Raji (cell line): Measurements from ENCODE around the gene LRRFIP1.

Experiments used
- POLR2A ChIP-seq: IDR thresholded peaks from 2 replicates; pipeline ENCODE4 v1.6.1; 2011; ENCODE audit warnings: low read depth, low read length, control low read depth; ENCODE audit not compliant: insufficient read depth

Gene LRRFIP1

DNA sequence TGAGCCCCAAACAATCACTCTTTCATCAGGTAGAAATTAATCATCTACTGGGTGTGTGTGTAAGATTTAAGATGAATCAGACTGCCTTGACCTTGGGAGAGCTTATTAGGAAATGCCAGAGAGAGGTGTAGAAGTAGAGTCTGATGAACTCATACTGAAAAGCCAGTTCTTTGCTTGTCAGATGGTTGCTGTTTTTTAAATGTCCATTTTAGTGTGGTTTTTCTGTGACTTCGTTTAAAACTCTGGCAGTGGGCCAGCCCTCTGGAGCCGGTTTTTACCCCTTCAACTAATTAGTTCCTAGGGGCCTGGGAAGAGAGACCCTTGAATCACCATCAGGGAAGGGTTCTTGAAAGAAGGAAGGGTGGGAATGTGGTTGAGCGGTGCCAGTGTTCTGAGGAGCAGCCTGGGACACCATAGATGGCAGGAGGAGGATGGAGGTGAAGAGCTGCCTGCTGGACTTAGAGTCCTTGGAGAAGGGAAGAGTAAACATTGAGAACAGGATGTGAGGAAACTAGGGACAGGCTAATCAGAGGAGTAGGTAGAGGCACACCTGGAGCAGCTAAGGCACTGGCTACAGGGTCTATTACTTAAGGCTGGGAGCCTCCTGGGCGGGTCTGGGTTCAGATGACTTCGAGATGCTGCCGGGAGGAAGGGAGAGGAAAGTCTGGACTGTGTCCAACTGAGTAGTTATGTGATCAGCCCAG, 66.1 kb downstream of the LRRFIP1 start:
- no peak for TF ChIP-seq POLR2A

DNA sequence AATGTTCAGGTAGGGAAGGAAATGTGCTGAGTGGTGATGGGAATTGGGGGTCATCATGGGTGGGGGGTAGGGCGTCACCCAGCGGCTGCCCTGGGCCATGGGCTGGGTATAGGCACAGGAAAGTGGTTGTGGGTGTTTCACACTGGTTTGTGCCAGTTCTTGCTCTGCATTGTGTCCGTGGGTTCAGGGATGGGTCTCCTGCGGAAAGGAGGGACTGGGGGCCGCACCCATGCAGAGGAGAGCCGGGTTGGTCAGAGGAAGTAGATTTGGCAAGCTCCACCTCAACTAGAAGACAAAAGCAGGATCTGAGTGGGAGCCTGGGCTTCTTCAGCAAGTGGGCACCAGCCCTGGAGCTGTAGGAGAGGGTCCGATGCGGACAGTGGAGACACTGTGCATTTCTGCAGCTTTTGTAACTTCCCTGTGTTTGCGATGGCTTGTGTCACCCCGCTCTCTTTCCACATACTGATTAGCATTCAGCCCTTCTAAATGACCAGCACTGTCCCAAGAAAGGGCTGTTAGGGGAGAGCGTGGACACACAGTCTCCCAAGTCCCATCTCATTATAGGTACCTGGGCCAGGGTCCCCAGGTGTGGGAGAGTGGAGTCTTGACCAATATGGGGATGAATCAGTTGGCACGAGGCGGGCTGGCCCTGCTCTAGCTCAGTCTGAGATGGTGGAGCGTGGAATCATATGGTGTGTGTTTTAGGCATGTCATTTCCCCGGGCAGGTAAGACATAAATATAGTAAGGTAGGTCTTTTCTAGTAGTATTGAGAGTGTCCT, 67.2 kb downstream of the LRRFIP1 start:
- peak; percentile 24; the same call in 1 of the 2 replicates for TF ChIP-seq POLR2A

- peak; percentile 27; the same call in 1 of the 2 replicates for TF ChIP-seq POLR2A
These were observed 67.9 kb downstream of the LRRFIP1 start for GRCh38 chr2:237695201-237695780.

DNA sequence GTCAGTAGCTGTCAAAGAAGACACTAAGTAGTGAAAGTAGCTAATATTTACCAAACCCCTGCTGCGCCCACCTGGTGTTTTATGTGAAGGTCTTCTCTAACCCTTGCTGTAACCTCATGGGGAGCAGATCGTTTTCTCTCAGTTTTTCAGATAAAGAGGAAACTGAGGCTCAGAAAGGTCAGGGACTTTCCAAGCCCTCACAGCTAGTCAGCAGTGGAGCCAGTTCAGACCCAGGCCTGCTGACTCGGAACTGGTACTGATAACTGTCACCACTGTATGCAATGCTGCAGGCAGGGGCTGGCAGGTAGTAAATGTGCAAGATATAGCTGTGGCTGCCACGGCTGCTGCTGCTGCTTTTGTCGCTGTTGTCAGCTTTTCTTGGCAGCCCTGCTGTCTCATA, 69.1 kb downstream of the LRRFIP1 start:
- TF ChIP-seq POLR2A: no peak

DNA sequence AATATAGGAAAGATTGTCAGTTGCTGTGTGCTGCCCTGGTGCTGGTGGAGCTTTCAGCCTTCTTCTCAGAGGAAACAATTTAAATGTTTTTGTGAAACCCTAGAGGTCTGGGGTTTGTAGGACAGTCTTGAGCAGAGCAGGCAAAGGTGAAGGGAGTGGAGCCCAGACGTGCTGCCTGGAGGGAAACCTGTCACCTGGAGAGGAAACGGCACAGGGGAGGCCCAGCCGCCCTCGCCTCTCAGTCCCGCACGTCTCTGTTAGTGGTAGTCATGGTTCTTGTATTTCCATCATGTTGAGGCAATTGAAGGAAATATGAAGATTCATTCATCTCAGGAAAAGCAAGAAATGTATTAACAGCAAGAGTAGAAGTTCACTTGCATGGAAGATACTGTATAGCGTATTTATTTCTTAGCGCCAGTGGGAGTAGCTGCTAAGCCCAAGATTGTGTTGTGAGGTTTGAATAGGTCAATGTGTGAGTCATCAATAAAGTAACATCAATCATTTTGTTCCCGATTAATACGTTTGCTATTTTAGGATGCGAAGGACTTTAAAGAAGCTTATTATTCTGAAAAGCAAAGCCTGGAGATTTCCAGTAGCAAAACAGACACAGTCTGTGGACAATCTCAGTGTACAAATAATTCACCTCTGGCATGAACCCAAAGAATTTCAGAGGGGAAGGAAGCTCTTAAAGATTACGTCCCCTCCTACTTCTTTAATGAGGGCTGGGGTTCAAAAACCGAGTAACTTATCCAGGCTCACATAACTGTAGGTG, 70.4 kb downstream of the LRRFIP1 start:
- no peak for TF ChIP-seq POLR2A

- TF ChIP-seq POLR2A: no peak
These were observed 70.9 kb downstream of the LRRFIP1 start for GRCh38 chr2:237698358-237698694.

- TF ChIP-seq POLR2A: no peak
These were observed 72.6 kb downstream of the LRRFIP1 start for GRCh38 chr2:237699870-237700511.

GRCh38 chr2:237700512-237701032, 73.2 kb downstream of the LRRFIP1 start:
- TF ChIP-seq POLR2A: no peak

- TF ChIP-seq POLR2A: no peak
These were observed 73.9 kb downstream of the LRRFIP1 start for GRCh38 chr2:237701033-237701858.

DNA sequence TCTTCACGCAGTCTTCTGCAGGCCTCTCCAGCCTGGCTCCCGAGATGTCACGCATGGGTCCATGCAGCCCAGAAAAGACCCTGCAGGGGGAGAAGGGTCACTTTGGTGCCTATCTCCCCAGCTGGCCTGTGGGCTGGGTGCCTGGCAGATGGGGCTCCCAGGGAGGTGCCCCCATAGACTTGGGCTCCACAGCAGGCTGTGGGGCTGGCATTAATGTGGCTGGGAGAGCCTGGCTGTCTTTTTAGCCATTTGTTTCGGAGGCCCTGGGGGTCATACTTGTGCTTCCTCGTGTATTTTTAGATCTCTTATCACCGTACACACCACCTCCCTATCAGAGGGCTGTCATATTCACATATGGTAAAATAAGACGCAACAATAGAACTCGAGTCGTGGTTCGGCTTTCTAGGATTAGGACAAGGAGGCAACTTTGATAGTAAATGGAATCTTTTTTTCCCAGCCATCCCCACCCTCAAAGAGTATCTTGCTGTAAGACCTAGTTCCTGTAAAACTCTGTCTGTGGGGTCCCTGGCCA, 74.5 kb downstream of the LRRFIP1 start:
- TF ChIP-seq POLR2A: no peak

DNA sequence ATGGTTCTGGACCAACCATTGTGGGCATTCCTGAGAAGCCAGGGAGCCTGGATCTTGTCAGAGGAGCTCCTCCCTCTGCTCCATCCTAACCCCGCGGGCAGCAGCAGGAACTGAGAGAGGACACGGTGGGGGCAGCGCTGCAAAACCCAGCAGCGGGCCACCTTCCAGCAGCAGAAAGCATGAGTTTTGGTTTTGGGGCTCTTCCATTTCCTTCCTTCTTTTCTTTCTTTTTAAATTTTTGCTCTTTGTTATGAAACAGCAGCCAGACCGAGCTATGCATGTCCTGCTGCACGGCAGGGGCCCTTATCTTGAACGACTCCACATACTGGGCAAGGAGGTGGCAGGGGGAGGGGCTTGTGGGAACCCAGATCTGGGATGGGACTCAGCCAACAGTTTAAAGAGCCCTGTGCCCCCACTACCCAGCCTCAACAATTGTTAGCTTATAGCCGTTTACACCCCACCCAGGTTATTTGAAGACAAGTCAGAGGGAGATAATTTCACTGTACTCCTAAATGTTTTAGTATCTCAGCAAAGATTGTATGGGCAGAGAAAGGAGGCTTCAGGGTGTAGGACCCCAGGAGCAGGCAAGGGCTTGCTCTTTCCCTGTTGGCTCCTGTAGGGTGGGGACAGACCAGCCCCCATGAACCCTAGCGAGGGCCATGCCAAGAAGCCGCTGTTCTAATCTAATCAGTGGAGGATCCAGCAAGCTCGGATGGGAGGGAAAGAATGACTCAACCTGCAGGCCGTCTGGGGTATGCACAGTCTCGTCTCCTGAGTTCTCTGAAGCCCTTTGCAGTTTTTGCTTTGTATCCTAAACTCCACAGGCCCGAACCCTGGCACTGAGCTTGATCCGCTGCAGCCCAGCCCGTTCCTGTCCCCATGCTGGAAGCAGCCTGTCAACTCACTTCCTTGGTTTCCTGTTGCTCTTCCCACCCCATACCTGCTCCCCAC, 75.3 kb downstream of the LRRFIP1 start:
- no peak for TF ChIP-seq POLR2A
